Activated CD8-positive, alpha-beta T cell treated with anti-CD3 and anti-CD28 coated beads for 36 hours (primary cell): Measurements from ENCODE around the gene PLA1A. TPM values are rescaled to one million over a fixed set of nuclear protein-coding genes. Genes with fewer than 3 reads are reported as not detected.

Source experiments
- ATAC-seq: fragments of 200-7000 bp; cut with Tn5 transposase; one replicate; pipeline ENCODE4 v1.10.0; 2021; ENCODE audit warnings: mild to moderate bottlenecking, moderate library complexity
- CTCF ChIA-PET: fragments of 350-600 bp; sonication (Branson Sonifier 250); formaldehyde crosslinking; loops from one replicate; lab custom pipeline; 2021; ENCODE audit warnings: antibody characterized with exemption; lab: Charles Lee
- POLR2A ChIA-PET: fragments of 350-600 bp; sonication (Branson Sonifier 250); formaldehyde crosslinking; loops from one replicate; lab custom pipeline; 2021; ENCODE audit warnings: antibody characterized with exemption; lab: Charles Lee
- DNase-seq: peaks from one replicate; pipeline ENCODE4 v3.0.0-alpha.2; 2020
- H3K27ac Mint-ChIP-seq: one replicate; pipeline ENCODE4 v1.8.0; 2021; ENCODE audit warnings: mild to moderate bottlenecking, mixed read lengths
- H3K27me3 Mint-ChIP-seq: one replicate; pipeline ENCODE4 v1.8.0; 2021; ENCODE audit warnings: mixed read lengths
- H3K36me3 Mint-ChIP-seq: one replicate; pipeline ENCODE4 v1.8.0; 2021; ENCODE audit warnings: low read depth, mixed read lengths
- H3K4me1 Mint-ChIP-seq: one replicate; pipeline ENCODE4 v1.8.0; 2021; ENCODE audit warnings: low read depth, mixed read lengths
- H3K4me3 Mint-ChIP-seq: one replicate; pipeline ENCODE4 v1.8.0; 2021; ENCODE audit warnings: mild to moderate bottlenecking, moderate library complexity, mixed read lengths
- H3K9me3 Mint-ChIP-seq: one replicate; pipeline ENCODE4 v1.8.0; 2021; ENCODE audit warnings: mixed read lengths
- CTCF ChIP-seq: fragments of 200-600 bp; IDR thresholded peaks from one replicate; pipeline ENCODE4 v1.8.0; 2022; ENCODE audit warnings: antibody characterized with exemption, mild to moderate bottlenecking
- intact Hi-C: fragments of 100-400 bp; cut with micrococcal nuclease; formaldehyde crosslinking; loops from one replicate; pipeline ENCODE4 v1.10.0; 2022
- total RNA-seq, 2 experiments: library from RNA; stranded (reverse); gene quantifications; one replicate each; pipeline ENCODE4 v1.2.3, GENCODE V29; 2021

PLA1A gene
- total RNA-seq, 2 experiments from 2014 or later = not detected

- intact Hi-C loops = no loop called here
- Mint-ChIP-seq H3K9me3 (no peaks in the 10 kb centered on the region), H3K36me3 (no peaks in the 10 kb centered on the region), H3K27me3 (peaks cover 17% of the 10 kb centered on the region), H3K4me1 (peaks cover 5% of the 10 kb centered on the region), H3K4me3 (no peak overlapping the region), H3K27ac (no peak overlapping the region)
- DNase-seq (no peak), ATAC-seq (no peak)
- CTCF ChIA-PET = no interaction called here
- TF ChIP-seq CTCF = no peak
- POLR2A ChIA-PET = no interaction called here
Observed at GRCh38 chr3:119609301-119609700, 11.6 kb downstream of the PLA1A start.

- ChIA-PET POLR2A (no interaction called here), CTCF (interaction anchor here (1.8 kb wide), 1 partner anchor 11 kb away, joined by 6 read pairs; no protein-coding TSS in a partner anchor)
- Mint-ChIP-seq H3K36me3 (no peaks in the 10 kb centered on the region), H3K4me3 (no peak overlapping the region), H3K27me3 (peaks cover 17% of the 10 kb centered on the region), H3K9me3 (no peaks in the 10 kb centered on the region), H3K4me1 (no peaks in the 10 kb centered on the region), H3K27ac (no peak overlapping the region)
- TF ChIP-seq CTCF = no peak
- intact Hi-C loops = no loop called here
- DNase-seq (no peak), ATAC-seq (no peak)
Observed at GRCh38 chr3:119611664-119612063, 14.0 kb downstream of the PLA1A start.

- ATAC-seq = no peak
- CTCF ChIA-PET = interaction anchor here (1.1 to 1.8 kb wide), 2 partner anchors 13 to 76 kb away, joined by 3 to 6 read pairs; no protein-coding TSS in a partner anchor
Observed at GRCh38 chr3:119613201-119613600, 15.5 kb downstream of the PLA1A start.

GRCh38 chr3:119613872-119614271, 16.2 kb downstream of the PLA1A start:
- peaks cover 20% of the 10 kb centered on the region for H3K27me3 Mint-ChIP-seq
- H3K27ac Mint-ChIP-seq = no peak overlapping the region
- no peak for TF ChIP-seq CTCF
- intact Hi-C loops = no loop called here
- H3K4me3 Mint-ChIP-seq = no peak overlapping the region
- DNase-seq (no peak), ATAC-seq (no peak)
- ChIA-PET POLR2A (no interaction called here), CTCF (interaction anchor here (1.0 kb wide), 1 partner anchor 13 kb away, joined by 5 read pairs; no protein-coding TSS in a partner anchor)
- no peaks in the 10 kb centered on the region for H3K4me1 Mint-ChIP-seq
- H3K9me3 Mint-ChIP-seq = no peaks in the 10 kb centered on the region
- H3K36me3 Mint-ChIP-seq = no peaks in the 10 kb centered on the region

More at GRCh38 chr3:119613201-119613600, 15.5 kb downstream of the PLA1A start:
- Mint-ChIP-seq H3K27ac (no peak overlapping the region), H3K27me3 (peaks cover 19% of the 10 kb centered on the region), H3K9me3 (no peaks in the 10 kb centered on the region), H3K36me3 (no peaks in the 10 kb centered on the region), H3K4me3 (no peak overlapping the region), H3K4me1 (no peaks in the 10 kb centered on the region)
- intact Hi-C loops = no loop called here
- no peak for DNase-seq
- POLR2A ChIA-PET = interaction anchor here (1.1 kb wide), 1 partner anchor 31 kb away, joined by 5 read pairs; no protein-coding TSS in a partner anchor
- no peak for TF ChIP-seq CTCF

GRCh38 chr3:119616056-119616455, 18.4 kb downstream of the PLA1A start:
- ATAC-seq (no peak), DNase-seq (no peak)
- TF ChIP-seq CTCF = no peak
- no peaks in the 10 kb centered on the region for H3K9me3 Mint-ChIP-seq
- H3K27ac Mint-ChIP-seq = no peak overlapping the region
- no peaks in the 10 kb centered on the region for H3K4me1 Mint-ChIP-seq
- CTCF ChIA-PET = no interaction called here
- H3K36me3 Mint-ChIP-seq = no peaks in the 10 kb centered on the region
- H3K27me3 Mint-ChIP-seq = peaks cover 11% of the 10 kb centered on the region
- H3K4me3 Mint-ChIP-seq = no peak overlapping the region
- intact Hi-C loops = no loop called here
- POLR2A ChIA-PET = no interaction called here
